ENCODE results near the gene TFF2.

The TFF2 gene

GRCh38 chr21:42306366-42307035 lies 44.3 kb downstream of the TFF2 start:
- no peak for TF ChIP-seq CTCF (IDR thresholded peaks at IDR 0.05; ENCODE audit: insufficient read depth, low read depth, low read length, missing control alignments)
- DNase-seq (ENCODE audit: low read depth) = no peak
- H3K4me3 ChIP-seq (ENCODE audit: low read depth, low read length) = no peak overlapping the region

- no peak for TF ChIP-seq CTCF (IDR thresholded peaks at IDR 0.05; ENCODE audit: insufficient read depth, low read depth, low read length, missing control alignments)
- DNase-seq (ENCODE audit: low read depth) = no peak
- H3K4me3 ChIP-seq (ENCODE audit: low read depth, low read length) = no peak overlapping the region
Observed at GRCh38 chr21:42305707-42306147, 45.1 kb downstream of the TFF2 start.

- DNase-seq (ENCODE audit: low read depth) = no peak
- H3K4me3 ChIP-seq (ENCODE audit: low read depth, low read length) = no peak overlapping the region
- no peak for TF ChIP-seq CTCF (IDR thresholded peaks at IDR 0.05; ENCODE audit: insufficient read depth, low read depth, low read length, missing control alignments)
Observed at GRCh38 chr21:42304556-42305454, 46.0 kb downstream of the TFF2 start.

- no peak for TF ChIP-seq CTCF (IDR thresholded peaks at IDR 0.05; ENCODE audit: insufficient read depth, low read depth, low read length, missing control alignments)
- H3K4me3 ChIP-seq (ENCODE audit: low read depth, low read length) = no peak overlapping the region
- DNase-seq (ENCODE audit: low read depth) = no peak
Observed at GRCh38 chr21:42303443-42303842, 47.4 kb downstream of the TFF2 start.

- DNase-seq (ENCODE audit: low read depth) = no peak
- H3K4me3 ChIP-seq (ENCODE audit: low read depth, low read length) = no peak overlapping the region
- no peak for TF ChIP-seq CTCF (IDR thresholded peaks at IDR 0.05; ENCODE audit: insufficient read depth, low read depth, low read length, missing control alignments)
Observed at GRCh38 chr21:42302794-42303193, 48.0 kb downstream of the TFF2 start.

- no peak for TF ChIP-seq CTCF (IDR thresholded peaks at IDR 0.05; ENCODE audit: insufficient read depth, low read depth, low read length, missing control alignments)
Observed at GRCh38 chr21:42302076-42302650, 48.6 kb downstream of the TFF2 start.

More at GRCh38 chr21:42302076-42302650, 48.6 kb downstream of the TFF2 start:
- H3K4me3 ChIP-seq (ENCODE audit: low read depth, low read length) = no peak overlapping the region
- no peak for DNase-seq (ENCODE audit: low read depth)

Measured in GM12865 (cell line).